GM23338 (cell line): Measurements from ENCODE around the gene PIKFYVE. TPM values are rescaled to one million over a fixed set of nuclear protein-coding genes. Genes with fewer than 3 reads are reported as not detected.

Source experiments
- ATAC-seq: fragments of 200-7000 bp; cut with Tn5 transposase; 3 replicates; pipeline ENCODE4 v1.9.1; 2020
- DNase-seq: peaks from one replicate; pipeline ENCODE4 v3.0.0-alpha.2; 2015; ENCODE audit warnings: low spot score
- H2AFZ ChIP-seq: fragments of 200-600 bp; sonication (generic); 2 replicates; pipeline ENCODE4 v1.8.0; 2016; ENCODE audit warnings: antibody characterized with exemption, mild to moderate bottlenecking, moderate library complexity
- H3F3A ChIP-seq: fragments of 200-600 bp; sonication (generic); replicated peaks from 2 replicates; pipeline ENCODE4 v1.8.0; 2017; ENCODE audit warnings: antibody characterized with exemption, mixed run types, low read depth
- H3K27ac ChIP-seq: fragments of 200-600 bp; sonication (generic); 2 replicates; pipeline ENCODE4 v1.6.1; 2016; ENCODE audit warnings: low read depth
- H3K27me3 ChIP-seq: fragments of 200-600 bp; sonication (generic); 2 replicates; pipeline ENCODE4 v1.8.0; 2016; ENCODE audit warnings: mild to moderate bottlenecking, mixed run types, moderate library complexity; ENCODE audit not compliant: insufficient read depth
- H3K36me3 ChIP-seq: fragments of 200-600 bp; sonication (generic); 2 replicates; pipeline ENCODE4 v1.8.0; 2016; ENCODE audit warnings: mild to moderate bottlenecking; ENCODE audit not compliant: insufficient read depth
- H3K4me1 ChIP-seq: fragments of 200-600 bp; sonication (generic); 2 replicates; pipeline ENCODE4 v1.8.0; 2016; ENCODE audit warnings: mild to moderate bottlenecking, moderate library complexity; ENCODE audit not compliant: insufficient read depth
- H3K4me2 ChIP-seq: fragments of 200-600 bp; sonication (generic); 2 replicates; pipeline ENCODE4 v1.7.1; 2017; ENCODE audit warnings: mixed run types
- H3K4me3 ChIP-seq: fragments of 200-600 bp; sonication (generic); 2 replicates; pipeline ENCODE4 v1.6.1; 2016; ENCODE audit warnings: mixed run types
- H3K79me2 ChIP-seq: fragments of 200-600 bp; sonication (generic); replicated peaks from 2 replicates; pipeline ENCODE4 v1.8.0; 2017; ENCODE audit warnings: mild to moderate bottlenecking; ENCODE audit not compliant: insufficient read depth
- H3K9me2 ChIP-seq: fragments of 200-600 bp; sonication (generic); 2 replicates; pipeline ENCODE4 v1.8.0; 2017; ENCODE audit not compliant: insufficient read depth
- H4K20me1 ChIP-seq: fragments of 200-600 bp; sonication (generic); replicated peaks from 2 replicates; pipeline ENCODE4 v1.8.0; 2017; ENCODE audit warnings: mild to moderate bottlenecking; ENCODE audit not compliant: insufficient read depth
- H3K27ac Mint-ChIP-seq: 2 replicates; pipeline ENCODE4 v1.8.0; 2020; ENCODE audit warnings: inconsistent platforms, mild to moderate bottlenecking, moderate library complexity, mixed read lengths
- H3K27me3 Mint-ChIP-seq: 3 replicates; pipeline ENCODE4 v1.8.0; 2022; ENCODE audit warnings: low read depth, mild to moderate bottlenecking, moderate library complexity, mixed read lengths, inconsistent platforms; ENCODE audit not compliant: insufficient read depth, poor library complexity
- H3K36me3 Mint-ChIP-seq: 3 replicates; pipeline ENCODE4 v1.8.0; 2021; ENCODE audit warnings: low read depth, mild to moderate bottlenecking, inconsistent platforms, moderate library complexity, mixed read lengths
- H3K4me1 Mint-ChIP-seq: 3 replicates; pipeline ENCODE4 v1.8.0; 2020; ENCODE audit warnings: mild to moderate bottlenecking, inconsistent platforms, mixed read lengths
- H3K4me3 Mint-ChIP-seq: 3 replicates; pipeline ENCODE4 v1.8.0; 2021; ENCODE audit warnings: moderate library complexity, mild to moderate bottlenecking, inconsistent platforms, mixed read lengths
- H3K9me3 Mint-ChIP-seq: 3 replicates; pipeline ENCODE4 v1.8.0; 2020; ENCODE audit warnings: moderate library complexity, mild to moderate bottlenecking, inconsistent platforms, mixed read lengths
- CREB1 ChIP-seq: fragments of 250-450 bp; sonication (Bioruptor Pico); IDR thresholded peaks from 2 replicates; pipeline ENCODE4 v1.5.0; 2020; ENCODE audit warnings: low read depth, mild to moderate bottlenecking, moderate library complexity
- CTCF ChIP-seq, 2 experiments: fragments of 200-600 bp in 1 of 2; sonication (generic) in 1 of 2; conservative IDR thresholded peaks; 2 replicates each; pipeline versions ENCODE4 v1.5.1 to v1.6.1; 2016 to 2017; ENCODE audit warnings: antibody characterized with exemption in 2 of 2, low read depth in 2 of 2, mild to moderate bottlenecking in 2 of 2, moderate library complexity in 1 of 2
- ETS1 ChIP-seq: IDR thresholded peaks from 2 replicates; pipeline ENCODE4 v1.6.1; 2016; ENCODE audit warnings: antibody characterized with exemption
- EZH2 ChIP-seq: fragments of 200-600 bp; sonication (generic); IDR thresholded peaks from one replicate; pipeline ENCODE4 v1.8.0; 2017; ENCODE audit warnings: antibody characterized with exemption, mild to moderate bottlenecking, low read depth; ENCODE audit not compliant: unreplicated experiment
- EZH2phosphoT487 ChIP-seq: fragments of 200-600 bp; sonication (generic); IDR thresholded peaks from one replicate; pipeline ENCODE4 v1.8.1; 2018; ENCODE audit warnings: antibody characterized with exemption; ENCODE audit not compliant: unreplicated experiment
- JUNB ChIP-seq: IDR thresholded peaks from one replicate; pipeline ENCODE4 v1.6.1; 2016; ENCODE audit warnings: antibody characterized with exemption; ENCODE audit not compliant: unreplicated experiment
- NANOG ChIP-seq: IDR thresholded peaks from 2 replicates; pipeline ENCODE4 v1.6.1; 2016; ENCODE audit warnings: antibody characterized with exemption, borderline replicate concordance
- POLR2AphosphoS5 ChIP-seq: IDR thresholded peaks from 2 replicates; pipeline ENCODE4 v1.6.1; 2016; ENCODE audit warnings: antibody characterized with exemption, low read depth
- REST ChIP-seq: IDR thresholded peaks from one replicate; pipeline ENCODE4 v1.6.1; 2018; ENCODE audit warnings: antibody characterized with exemption; ENCODE audit not compliant: unreplicated experiment
- STAT1 ChIP-seq: IDR thresholded peaks from one replicate; pipeline ENCODE4 v1.6.1; 2016; ENCODE audit warnings: antibody characterized with exemption; ENCODE audit not compliant: unreplicated experiment
- ZNF114 ChIP-seq: fragments of 250-450 bp; sonication (Bioruptor Pico); IDR thresholded peaks from 2 replicates; pipeline ENCODE4 v1.5.0; 2020; ENCODE audit warnings: mild to moderate bottlenecking, moderate library complexity
- ZNF331 ChIP-seq: fragments of 250-450 bp; sonication (Bioruptor Pico); IDR thresholded peaks from 2 replicates; pipeline ENCODE4 v1.5.0; 2020; ENCODE audit warnings: low read depth, mild to moderate bottlenecking, moderate library complexity
- ZNF462 ChIP-seq: fragments of 250-450 bp; sonication (Bioruptor Pico); IDR thresholded peaks from 2 replicates; pipeline ENCODE4 v1.5.0; 2020; ENCODE audit warnings: mild to moderate bottlenecking, moderate library complexity
- polyA plus RNA-seq: library from polyadenylated mRNA; unstranded; fragments of >200 nt; fragmentation: Nextera tagmentation; extraction: Ambion mirVana; gene quantifications from 2 replicates; pipeline ENCODE4 v1.2.1, GENCODE V29; 2016
- total RNA-seq: library from RNA; depleted of rRNA; stranded (reverse); fragments of >200 nt; shearing (Covaris generic); gene quantifications from 2 replicates; pipeline ENCODE4 v1.2.3, GENCODE V29; 2014

Gene PIKFYVE
- total and polyA plus RNA-seq, 2 experiments from 2014 or later: 15.1 to 48.0 TPM

GRCh38 chr2:208266553-208266893 lies 468 bp downstream of the PIKFYVE start:
- ATAC-seq (no peak), DNase-seq (no peak)
- Histone ChIP-seq H2AFZ (peak overlapping the region; percentile 70; the same call in 1 of the 2 replicates), H3K4me3 (peak overlapping the region; percentile 75), H3F3A (peaks cover 8% of the 10 kb centered on the region; the same call in 1 of the 2 replicates), H3K9me2 (no peaks in the 10 kb centered on the region), H3K4me1 (peaks cover 17% of the 10 kb centered on the region), H3K79me2 (peaks cover 51% of the 10 kb centered on the region), H3K27me3 (no peaks in the 10 kb centered on the region), H3K27ac (peak overlapping the region; percentile 98), H3K4me2 (peak overlapping the region; percentile 82), H4K20me1 (peaks cover 12% of the 10 kb centered on the region), H3K36me3 (peaks cover under 1% of the 10 kb centered on the region; the same call in 1 of the 2 replicates)
- H3K27ac Mint-ChIP-seq: peak overlapping the region; percentile 96
- TF ChIP-seq STAT1: no peak
- no peak for TF ChIP-seq CREB1 (CRISPR knock-in tag)
- no peak for TF ChIP-seq JUNB
- no peak for TF ChIP-seq POLR2AphosphoS5
- no peak for TF ChIP-seq CTCF (conservative IDR thresholded peaks at IDR 0.05; ENCODE audit: low read depth in 2 of 2)
- no peak for TF ChIP-seq ZNF462 (CRISPR knock-in tag)
- TF ChIP-seq EZH2phosphoT487: no peak
- TF ChIP-seq ETS1: no peak
- no peak for TF ChIP-seq ZNF114 (CRISPR knock-in tag)
- TF ChIP-seq EZH2: no peak
- TF ChIP-seq REST: no peak
- TF ChIP-seq ZNF331 (CRISPR knock-in tag): no peak
- TF ChIP-seq NANOG: no peak
- H3K36me3 Mint-ChIP-seq: peaks cover 6% of the 10 kb centered on the region
- H3K4me1 Mint-ChIP-seq: peaks cover 19% of the 10 kb centered on the region
- H3K4me3 Mint-ChIP-seq: peak overlapping the region; percentile 95
- H3K27me3 Mint-ChIP-seq: peaks cover 11% of the 10 kb centered on the region
- H3K9me3 Mint-ChIP-seq: peaks cover 4% of the 10 kb centered on the region; the same call in 1 of the 3 replicates
